Measurements from ENCODE around the gene GTF3C2. TPM values are rescaled to one million over a fixed set of nuclear protein-coding genes. Genes with fewer than 3 reads are reported as not detected.

The GTF3C2 gene
- total and polyA plus RNA-seq, 4 donors, result 9.7 to 20.6 (median 14.7) TPM

GRCh38 chr2:27284996-27285395, 71.6 kb downstream of the GTF3C2 start:
- WGBS, result 95% methylated on average over 1 of the region's 1 CpG
- peaks cover 0 to 4% (median 0%) of the 10 kb centered on the region in 4 donors for H3K27me3 ChIP-seq (ENCODE audit: control insufficient read depth in 4 of 4, insufficient read depth in 4 of 4, low read length in 3 of 4)
- peaks cover 0 to 2% (median 0%) of the 10 kb centered on the region in 4 donors for H3K4me1 ChIP-seq (ENCODE audit: control insufficient read depth in 4 of 4, insufficient read depth in 4 of 4, low read length in 3 of 4)
- no peak overlapping the region for H3K27ac ChIP-seq (ENCODE audit: low read depth in 1 of 2, low read length in 2 of 2)
- H3K9me3 ChIP-seq (ENCODE audit: control insufficient read depth in 4 of 4, low read length in 3 of 4), result no peaks in the 10 kb centered on the region
- DNase-seq (ENCODE audit: low spot score), result no peak
- TF ChIP-seq FOXA1 (IDR thresholded peaks at IDR 0.05) (no peak), GABPA (IDR thresholded peaks at IDR 0.05 in 1 of 2, conservative IDR thresholded peaks at IDR 0.05 in 1 of 2) (no peak), EGR1 (IDR thresholded peaks at IDR 0.05; ENCODE audit: low read depth in 2 of 2) (no peak), NR2F2 (IDR thresholded peaks at IDR 0.05) (no peak), MAX (IDR thresholded peaks at IDR 0.05) (no peak), JUND (IDR thresholded peaks at IDR 0.05) (no peak), TAF1 (conservative IDR thresholded peaks at IDR 0.05) (no peak), SP1 (IDR thresholded peaks at IDR 0.05) (no peak), YY1 (IDR thresholded peaks at IDR 0.05) (no peak), HNF4A (conservative IDR thresholded peaks at IDR 0.05) (no peak), RXRA (IDR thresholded peaks at IDR 0.05) (no peak), REST (IDR thresholded peaks at IDR 0.05) (no peak)
- TF ChIP-seq, protein P1, sequence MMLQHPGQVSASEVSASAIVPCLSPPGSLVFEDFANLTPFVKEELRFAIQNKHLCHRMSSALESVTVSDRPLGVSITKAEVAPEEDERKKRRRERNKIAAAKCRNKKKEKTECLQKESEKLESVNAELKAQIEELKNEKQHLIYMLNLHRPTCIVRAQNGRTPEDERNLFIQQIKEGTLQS (IDR thresholded peaks at IDR 0.05), result no peak
- TF ChIP-seq, protein P2, sequence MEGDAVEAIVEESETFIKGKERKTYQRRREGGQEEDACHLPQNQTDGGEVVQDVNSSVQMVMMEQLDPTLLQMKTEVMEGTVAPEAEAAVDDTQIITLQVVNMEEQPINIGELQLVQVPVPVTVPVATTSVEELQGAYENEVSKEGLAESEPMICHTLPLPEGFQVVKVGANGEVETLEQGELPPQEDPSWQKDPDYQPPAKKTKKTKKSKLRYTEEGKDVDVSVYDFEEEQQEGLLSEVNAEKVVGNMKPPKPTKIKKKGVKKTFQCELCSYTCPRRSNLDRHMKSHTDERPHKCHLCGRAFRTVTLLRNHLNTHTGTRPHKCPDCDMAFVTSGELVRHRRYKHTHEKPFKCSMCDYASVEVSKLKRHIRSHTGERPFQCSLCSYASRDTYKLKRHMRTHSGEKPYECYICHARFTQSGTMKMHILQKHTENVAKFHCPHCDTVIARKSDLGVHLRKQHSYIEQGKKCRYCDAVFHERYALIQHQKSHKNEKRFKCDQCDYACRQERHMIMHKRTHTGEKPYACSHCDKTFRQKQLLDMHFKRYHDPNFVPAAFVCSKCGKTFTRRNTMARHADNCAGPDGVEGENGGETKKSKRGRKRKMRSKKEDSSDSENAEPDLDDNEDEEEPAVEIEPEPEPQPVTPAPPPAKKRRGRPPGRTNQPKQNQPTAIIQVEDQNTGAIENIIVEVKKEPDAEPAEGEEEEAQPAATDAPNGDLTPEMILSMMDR (IDR thresholded peaks at IDR 0.05; ENCODE audit: low read depth, low read length, missing input control), result no peak
- TF ChIP-seq, protein P3, sequence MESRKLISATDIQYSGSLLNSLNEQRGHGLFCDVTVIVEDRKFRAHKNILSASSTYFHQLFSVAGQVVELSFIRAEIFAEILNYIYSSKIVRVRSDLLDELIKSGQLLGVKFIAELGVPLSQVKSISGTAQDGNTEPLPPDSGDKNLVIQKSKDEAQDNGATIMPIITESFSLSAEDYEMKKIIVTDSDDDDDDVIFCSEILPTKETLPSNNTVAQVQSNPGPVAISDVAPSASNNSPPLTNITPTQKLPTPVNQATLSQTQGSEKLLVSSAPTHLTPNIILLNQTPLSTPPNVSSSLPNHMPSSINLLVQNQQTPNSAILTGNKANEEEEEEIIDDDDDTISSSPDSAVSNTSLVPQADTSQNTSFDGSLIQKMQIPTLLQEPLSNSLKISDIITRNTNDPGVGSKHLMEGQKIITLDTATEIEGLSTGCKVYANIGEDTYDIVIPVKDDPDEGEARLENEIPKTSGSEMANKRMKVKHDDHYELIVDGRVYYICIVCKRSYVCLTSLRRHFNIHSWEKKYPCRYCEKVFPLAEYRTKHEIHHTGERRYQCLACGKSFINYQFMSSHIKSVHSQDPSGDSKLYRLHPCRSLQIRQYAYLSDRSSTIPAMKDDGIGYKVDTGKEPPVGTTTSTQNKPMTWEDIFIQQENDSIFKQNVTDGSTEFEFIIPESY (IDR thresholded peaks at IDR 0.05), result no peak
- H3K9ac ChIP-seq (ENCODE audit: low read depth in 1 of 2, low read length in 2 of 2), result no peak overlapping the region
- no peak overlapping the region for H3K4me3 ChIP-seq (ENCODE audit: low read depth in 1 of 3, low read length in 3 of 3)
- no peaks in the 10 kb centered on the region for H3K36me3 ChIP-seq (ENCODE audit: control insufficient read depth in 4 of 4, insufficient read depth in 3 of 4, low read depth in 1 of 4, low read length in 3 of 4)

DNA sequence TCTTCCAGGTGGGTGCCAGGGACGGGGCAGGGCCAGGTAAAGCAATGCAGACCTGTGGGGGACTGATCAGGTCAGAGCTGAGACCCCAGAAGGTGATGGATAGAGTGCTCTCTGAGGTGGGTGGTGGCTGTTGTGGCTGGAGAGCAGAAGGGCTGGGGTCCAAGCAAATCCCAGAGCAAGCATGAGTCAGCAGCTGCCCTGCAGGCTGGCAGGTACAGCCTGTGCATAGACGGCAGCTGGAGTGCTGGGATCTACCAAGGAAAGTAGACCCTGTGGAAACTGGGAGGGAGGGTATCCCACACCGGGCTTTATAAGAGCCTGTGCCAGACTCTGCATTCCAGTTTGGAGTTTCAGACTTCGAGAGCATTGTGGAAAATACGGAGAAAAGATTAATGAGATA, 73.7 kb downstream of the GTF3C2 start:
- 62% methylated on average over 5 of the region's 5 CpGs for WGBS
- H3K27ac ChIP-seq (ENCODE audit: low read depth in 1 of 2, low read length in 2 of 2), result no peak overlapping the region
- H3K9ac ChIP-seq (ENCODE audit: low read depth in 1 of 2, low read length in 2 of 2), result no peak overlapping the region
- no peak overlapping the region for H3K4me3 ChIP-seq (ENCODE audit: low read depth in 1 of 3, low read length in 3 of 3)
- H3K4me1 ChIP-seq (ENCODE audit: control insufficient read depth in 4 of 4, insufficient read depth in 4 of 4, low read length in 3 of 4), result peaks cover 0 to 3% (median 0%) of the 10 kb centered on the region in 4 donors
- H3K36me3 ChIP-seq (ENCODE audit: control insufficient read depth in 4 of 4, insufficient read depth in 3 of 4, low read depth in 1 of 4, low read length in 3 of 4), result no peaks in the 10 kb centered on the region
- peaks cover 0 to 4% (median 0%) of the 10 kb centered on the region in 4 donors for H3K27me3 ChIP-seq (ENCODE audit: control insufficient read depth in 4 of 4, insufficient read depth in 4 of 4, low read length in 3 of 4)
- no peaks in the 10 kb centered on the region for H3K9me3 ChIP-seq (ENCODE audit: control insufficient read depth in 4 of 4, low read length in 3 of 4)
- DNase-seq (ENCODE audit: low spot score), result no peak
- TF ChIP-seq, protein P2 (IDR thresholded peaks at IDR 0.05; ENCODE audit: low read depth, low read length, missing input control), result no peak
- TF ChIP-seq FOXA1 (IDR thresholded peaks at IDR 0.05) (no peak), NR2F2 (IDR thresholded peaks at IDR 0.05) (no peak), REST (IDR thresholded peaks at IDR 0.05) (no peak), RAD21 (IDR thresholded peaks at IDR 0.05) (no peak), TAF1 (conservative IDR thresholded peaks at IDR 0.05) (no peak), GABPA (IDR thresholded peaks at IDR 0.05 in 1 of 2, conservative IDR thresholded peaks at IDR 0.05 in 1 of 2) (no peak), EGR1 (IDR thresholded peaks at IDR 0.05; ENCODE audit: low read depth in 2 of 2) (no peak), JUND (IDR thresholded peaks at IDR 0.05) (no peak), HNF4A (conservative IDR thresholded peaks at IDR 0.05) (no peak), FOXA2 (IDR thresholded peaks at IDR 0.05) (no peak)
- TF ChIP-seq, protein P1 (IDR thresholded peaks at IDR 0.05), result no peak

All from liver (tissue), 9 donors.